ENCODE measurements around the gene SRRM3. TPM values are rescaled to one million over a fixed set of nuclear protein-coding genes. Genes with fewer than 3 reads are reported as not detected.

SRRM3 gene
- total and polyA plus RNA-seq, 9 of the 15 experiments (the other 6 are each of a cell fraction or from before 2014, with no cell fraction given): 0.04 to 0.91 (median 0.46) TPM; not detected in 2

GRCh38 chr7:76291351-76292212, 89.9 kb downstream of the SRRM3 start (continued):
- peak; percentile 57; the same call in 1 of the 2 replicates for TF ChIP-seq ZFX (CRISPR knock-in tag; IDR thresholded peaks at IDR 0.05)
- TF ChIP-seq CSDE1 (IDR thresholded peaks at IDR 0.05): no peak
- peak; percentile 60; the same call in 1 of the 2 replicates for TF ChIP-seq CREM (IDR thresholded peaks at IDR 0.05; ENCODE audit: low read depth)
- peak; percentile 91 for TF ChIP-seq ZNF436 (CRISPR knock-in tag; IDR thresholded peaks at IDR 0.05)
- TF ChIP-seq ZMIZ1 (IDR thresholded peaks at IDR 0.05; ENCODE audit: low read depth in 2 of 2, low read length in 2 of 2): peak in 1 of 2 experiments; percentile 65; a peak in 2 of 4 replicates
- peak in 1 of 2 experiments; percentile 72; a peak in 1 of 4 replicates for TF ChIP-seq UBTF (IDR thresholded peaks at IDR 0.05; ENCODE audit: borderline replicate concordance in 1 of 2, low read depth in 2 of 2, low read length in 2 of 2)
- peak; percentile 85 for TF ChIP-seq SMARCC2 (IDR thresholded peaks at IDR 0.05; ENCODE audit: low read depth)
- 0 out of 2 replicates have a peak, but pooled peaks have one; percentile 31 for TF ChIP-seq SMAD2 (IDR thresholded peaks at IDR 0.05; ENCODE audit: low read depth, low read length)
- TF ChIP-seq MBD2 (IDR thresholded peaks at IDR 0.05; ENCODE audit: borderline replicate concordance, low read depth): peak; percentile 44; the same call in 1 of the 2 replicates
- TF ChIP-seq ZNF512 (tag; IDR thresholded peaks at IDR 0.05): no peak
- TF ChIP-seq NBN (IDR thresholded peaks at IDR 0.05; ENCODE audit: low read depth): peak; percentile 87
- TF ChIP-seq TRIM28 (IDR thresholded peaks at IDR 0.05): peak; percentile 78; the same call in 1 of the 2 replicates
- no peak for TF ChIP-seq PCBP2 (IDR thresholded peaks at IDR 0.05; ENCODE audit: low read depth, low read length, poor library complexity, severe bottlenecking)
- TF ChIP-seq ZNF263 (CRISPR knock-in tag; IDR thresholded peaks at IDR 0.05; ENCODE audit: borderline replicate concordance): peak; percentile 53; the same call in 1 of the 2 replicates
- TF ChIP-seq MIER1 (IDR thresholded peaks at IDR 0.05; ENCODE audit: low read depth): no peak
- TF ChIP-seq MTA2 (IDR thresholded peaks at IDR 0.05; ENCODE audit: low read depth): 0 out of 2 replicates have a peak, but pooled peaks have one; percentile 27
- TF ChIP-seq ZNF507 (tag; conservative IDR thresholded peaks at IDR 0.05): no peak
- TF ChIP-seq TBL1XR1 (IDR thresholded peaks at IDR 0.05; ENCODE audit: low read length in 2 of 2): peak in 1 of 2 experiments; percentile 76; a peak in 2 of 4 replicates

All from K562 (cell line).